Superior temporal gyrus (tissue), 1 donor: ENCODE results near the gene DIO3.
"Not testable (repeated sequence)": the region's sequence is repeated elsewhere in the genome, so short reads cannot be mapped to it uniquely, and the experiment has no call there.

Source experiments
- DNase-seq: peaks from one replicate; pipeline ENCODE4 v3.0.0-alpha.2; 2016; ENCODE audit errors: extremely low spot score

DIO3 gene

DNA sequence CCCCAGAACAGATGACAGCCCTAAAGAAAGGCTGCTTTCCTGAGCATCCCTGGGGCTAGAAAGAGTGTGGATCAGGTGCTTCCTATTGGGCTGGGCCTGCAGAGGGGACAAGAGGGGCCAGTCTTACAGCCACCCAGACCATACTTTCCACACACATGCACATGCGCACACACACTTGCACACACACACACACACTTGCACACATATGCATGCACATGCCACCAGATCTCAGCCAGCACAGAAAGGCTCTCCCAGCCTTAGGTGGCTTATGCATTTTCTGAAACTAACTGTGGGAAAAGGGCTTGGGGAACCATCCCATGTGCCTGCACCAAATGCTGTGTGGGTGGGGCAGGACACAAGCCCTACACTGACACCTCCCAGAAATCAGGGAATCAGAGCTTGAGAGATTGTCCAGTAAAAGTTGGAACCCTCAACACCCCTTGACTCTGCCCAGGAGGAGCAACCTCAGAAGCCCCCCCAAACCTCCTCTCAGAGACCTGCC is 2.5 kb upstream of the DIO3 start:
- no peak for DNase-seq

DNA sequence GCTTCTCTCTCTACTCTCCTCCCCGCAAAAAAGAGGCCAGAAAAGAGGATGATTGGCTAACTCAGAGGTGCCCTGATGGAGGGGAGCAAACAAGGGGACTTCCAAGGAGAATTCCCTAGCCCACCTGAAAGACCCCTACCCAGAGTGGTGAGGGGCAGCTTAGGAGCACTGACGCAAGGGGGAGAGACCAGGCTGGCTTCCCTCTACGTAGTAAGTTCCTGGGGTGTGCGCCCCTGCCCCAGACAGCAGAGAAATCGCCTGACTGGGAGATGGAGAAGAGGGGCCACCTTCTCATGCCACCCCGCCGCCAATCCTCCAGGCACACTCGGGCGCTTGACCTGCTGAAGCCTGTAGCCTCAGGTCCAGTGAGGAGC is 2.1 kb upstream of the DIO3 start:
- DNase-seq = no peak

DNA sequence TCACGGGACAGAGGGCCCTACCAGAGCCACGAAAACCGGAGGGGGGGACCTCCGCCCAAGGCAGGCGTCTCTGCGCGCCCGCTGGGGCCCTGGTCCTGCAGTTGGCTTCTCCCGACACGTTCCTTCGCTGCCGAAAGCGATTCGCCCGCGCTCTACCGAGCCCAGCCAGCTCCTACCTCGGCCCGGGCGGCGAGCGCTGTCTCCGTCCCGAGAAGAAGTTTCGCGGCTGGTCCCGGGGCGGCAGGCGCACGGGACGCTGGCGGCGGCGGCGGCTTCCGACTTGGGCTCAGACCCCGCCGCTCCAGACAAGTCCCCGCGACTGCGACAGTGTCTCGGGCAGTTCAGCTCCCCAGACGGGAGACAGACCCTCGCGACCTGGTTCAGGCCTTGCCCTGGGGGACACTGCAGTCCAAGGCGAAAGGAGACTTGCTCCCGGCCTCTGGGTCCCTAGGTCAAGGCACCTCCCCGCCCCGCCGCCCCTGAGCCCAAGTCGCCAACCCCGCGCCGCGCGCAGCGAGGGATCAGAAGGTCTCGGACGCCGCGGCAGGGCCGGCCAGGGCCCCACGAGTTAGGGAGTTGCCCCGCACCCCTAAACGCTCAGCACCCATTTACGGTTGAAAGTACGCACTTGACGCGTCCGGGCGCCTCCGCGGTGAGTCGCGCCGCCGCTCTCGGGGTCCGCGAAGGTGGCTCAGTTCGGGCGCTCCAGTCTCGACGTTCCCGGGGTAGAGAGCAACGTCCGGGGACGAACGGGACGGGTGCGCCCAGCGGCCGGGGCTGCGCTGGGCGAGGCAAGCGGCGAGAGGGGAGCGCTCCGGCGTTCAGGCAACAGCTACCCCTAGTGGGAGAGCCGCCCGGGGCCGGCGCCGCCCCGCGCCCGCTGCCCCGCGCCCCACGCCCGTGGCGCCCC is 1.4 kb upstream of the DIO3 start:
- no peak for DNase-seq

DNA sequence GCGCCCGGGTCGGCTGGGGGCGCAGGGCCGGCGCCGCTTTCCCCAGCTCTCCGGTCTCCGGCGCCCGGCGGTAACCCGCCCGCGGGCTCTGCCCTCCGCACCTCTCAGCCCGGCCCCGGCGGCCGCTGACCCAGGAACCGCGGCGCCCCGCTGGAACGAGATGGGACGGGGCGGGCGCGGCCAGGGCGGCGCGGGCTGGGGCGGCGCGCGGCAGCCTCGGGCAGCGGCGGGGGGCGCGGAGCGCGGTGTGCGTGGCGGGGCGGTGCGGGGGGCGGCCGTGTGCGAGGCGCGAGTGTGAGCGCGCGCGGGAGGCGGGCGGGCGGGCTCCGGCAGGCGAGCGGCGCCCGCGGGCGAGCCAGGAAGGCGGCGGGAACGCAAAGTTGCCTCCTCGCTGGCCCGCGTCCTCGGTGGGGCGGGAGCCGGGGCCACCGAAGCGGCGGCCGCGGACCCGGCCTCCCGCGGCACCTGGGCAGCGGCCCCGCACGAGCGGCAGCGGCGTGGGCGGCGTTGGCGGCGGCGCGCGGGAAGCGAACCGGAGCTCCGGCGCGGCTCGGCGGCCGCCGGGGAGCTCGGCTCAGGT is 671 bp upstream of the DIO3 start:
- DNase-seq = no peak

DNA sequence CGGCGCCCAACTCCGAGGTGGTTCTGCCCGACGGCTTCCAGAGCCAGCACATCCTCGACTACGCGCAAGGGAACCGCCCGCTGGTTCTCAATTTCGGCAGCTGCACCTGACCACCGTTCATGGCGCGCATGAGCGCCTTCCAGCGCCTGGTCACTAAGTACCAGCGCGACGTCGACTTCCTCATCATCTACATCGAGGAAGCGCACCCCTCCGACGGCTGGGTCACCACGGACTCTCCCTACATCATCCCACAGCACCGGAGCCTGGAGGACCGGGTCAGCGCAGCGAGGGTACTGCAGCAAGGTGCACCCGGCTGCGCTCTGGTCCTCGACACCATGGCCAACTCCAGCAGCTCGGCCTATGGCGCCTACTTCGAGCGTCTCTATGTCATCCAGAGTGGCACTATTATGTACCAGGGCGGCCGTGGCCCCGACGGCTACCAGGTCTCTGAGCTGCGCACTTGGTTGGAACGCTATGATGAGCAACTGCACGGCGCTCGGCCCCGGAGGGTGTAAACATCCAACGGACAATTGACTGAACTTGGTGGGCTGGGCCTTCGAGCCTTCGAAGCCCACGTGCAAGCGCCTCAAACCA is 699 bp downstream of the DIO3 start:
- no peak for DNase-seq

DNA sequence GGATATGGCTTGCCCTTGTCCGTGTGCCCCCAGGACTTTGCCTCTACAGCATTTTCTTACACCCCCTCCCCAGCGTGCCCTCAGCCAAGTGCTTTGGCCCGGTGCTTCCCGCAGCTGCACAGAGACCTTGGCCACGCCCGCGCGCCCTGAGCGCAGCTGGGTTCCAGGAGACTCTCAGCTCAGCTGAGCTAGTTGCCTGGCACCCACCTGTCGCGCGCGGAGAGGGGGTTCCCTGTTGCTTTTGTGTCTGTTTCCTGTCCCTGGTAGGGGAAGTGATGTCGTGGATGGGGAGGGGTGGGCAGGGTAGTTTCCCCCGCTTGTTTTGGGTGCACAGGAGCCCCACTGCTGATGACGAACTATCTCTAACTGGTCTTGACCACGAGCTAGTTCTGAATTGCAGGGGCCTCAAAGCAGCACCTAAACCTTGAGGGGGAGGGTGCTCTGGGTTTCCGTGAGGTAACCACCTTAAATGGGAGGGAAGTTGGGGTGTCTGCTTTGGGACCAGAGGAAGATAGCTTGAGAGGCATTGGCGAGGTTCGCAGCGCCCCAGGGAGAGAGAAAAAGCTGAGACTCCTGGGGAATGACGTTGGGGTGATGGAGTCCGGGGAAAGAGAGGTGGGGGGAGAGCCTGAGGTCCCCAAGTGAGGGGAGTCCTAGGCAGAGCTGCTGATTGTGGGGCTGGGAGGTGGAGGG is 1.5 kb downstream of the DIO3 start:
- DNase-seq = no peak

DNA sequence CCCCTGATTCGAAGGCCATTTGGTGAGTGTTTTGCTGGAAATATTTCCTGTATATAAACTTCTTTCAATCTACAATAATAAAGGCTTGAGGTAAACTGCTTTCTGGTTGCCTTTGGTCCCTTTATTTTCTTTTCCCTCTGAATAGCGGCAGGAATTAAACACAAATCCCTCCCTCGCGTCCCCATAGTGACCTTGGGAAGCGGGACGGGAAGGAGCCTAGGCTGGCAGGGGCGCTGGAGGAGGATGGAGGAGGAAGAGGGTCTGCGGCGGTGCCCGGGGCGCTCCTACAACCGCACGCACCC is 2.0 kb downstream of the DIO3 start:
- DNase-seq = no peak

DNA sequence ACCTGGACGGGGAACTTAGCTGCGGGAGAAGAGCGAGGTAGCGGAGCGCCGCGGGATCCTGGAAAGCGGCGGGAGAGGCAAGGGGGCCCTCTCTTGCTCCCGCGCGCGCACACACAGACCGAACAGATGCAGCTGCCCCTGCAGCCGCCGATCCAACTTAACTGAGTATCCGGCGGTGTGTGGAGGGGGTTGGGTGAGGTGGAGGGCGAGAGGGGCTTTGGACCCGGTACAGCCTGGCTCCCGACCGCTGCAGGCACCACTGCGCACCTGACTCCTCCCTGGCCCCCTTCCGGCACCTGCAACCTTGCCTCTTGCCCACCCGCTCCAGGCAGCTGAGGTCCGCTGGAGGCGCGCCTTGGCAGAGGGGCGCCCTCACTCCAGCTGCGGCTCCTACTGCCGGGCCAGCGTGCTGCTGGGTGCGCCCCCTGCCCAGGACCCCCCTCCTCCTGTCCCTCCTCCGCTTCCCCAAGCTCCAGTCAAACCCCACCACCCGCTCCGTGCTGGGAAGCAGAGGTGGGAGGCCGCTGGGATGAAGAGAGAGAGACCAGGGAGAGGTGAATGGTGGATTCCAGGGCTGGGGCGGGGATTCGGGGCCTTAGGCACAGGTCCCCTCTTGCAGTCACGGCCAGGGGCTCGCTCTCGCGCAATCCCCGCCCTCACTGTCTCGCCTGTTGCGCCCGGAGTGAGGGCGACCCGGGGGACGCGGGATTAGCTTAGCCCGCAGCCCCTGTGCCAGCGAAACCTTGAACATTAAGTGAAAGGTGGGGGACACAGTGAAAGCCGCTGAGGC is 2.6 kb downstream of the DIO3 start:
- no peak for DNase-seq

DNA sequence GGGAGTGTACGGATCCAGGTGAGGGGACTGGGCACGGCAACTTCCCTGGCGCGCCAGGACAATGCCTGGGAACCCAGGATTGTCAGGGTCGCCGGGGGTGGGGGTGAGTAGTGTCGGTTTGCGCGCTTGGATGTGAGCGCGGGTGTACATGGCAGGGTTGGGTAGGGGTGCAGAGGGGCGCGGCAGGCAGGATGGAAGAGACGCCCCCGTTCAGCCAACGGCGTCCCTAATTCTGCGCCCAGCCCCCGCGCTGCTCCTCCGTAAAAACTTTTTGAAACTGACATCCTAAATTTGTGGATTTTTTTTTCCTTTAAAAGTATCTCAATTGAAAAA is 3.1 kb downstream of the DIO3 start:
- DNase-seq = no peak

DNA sequence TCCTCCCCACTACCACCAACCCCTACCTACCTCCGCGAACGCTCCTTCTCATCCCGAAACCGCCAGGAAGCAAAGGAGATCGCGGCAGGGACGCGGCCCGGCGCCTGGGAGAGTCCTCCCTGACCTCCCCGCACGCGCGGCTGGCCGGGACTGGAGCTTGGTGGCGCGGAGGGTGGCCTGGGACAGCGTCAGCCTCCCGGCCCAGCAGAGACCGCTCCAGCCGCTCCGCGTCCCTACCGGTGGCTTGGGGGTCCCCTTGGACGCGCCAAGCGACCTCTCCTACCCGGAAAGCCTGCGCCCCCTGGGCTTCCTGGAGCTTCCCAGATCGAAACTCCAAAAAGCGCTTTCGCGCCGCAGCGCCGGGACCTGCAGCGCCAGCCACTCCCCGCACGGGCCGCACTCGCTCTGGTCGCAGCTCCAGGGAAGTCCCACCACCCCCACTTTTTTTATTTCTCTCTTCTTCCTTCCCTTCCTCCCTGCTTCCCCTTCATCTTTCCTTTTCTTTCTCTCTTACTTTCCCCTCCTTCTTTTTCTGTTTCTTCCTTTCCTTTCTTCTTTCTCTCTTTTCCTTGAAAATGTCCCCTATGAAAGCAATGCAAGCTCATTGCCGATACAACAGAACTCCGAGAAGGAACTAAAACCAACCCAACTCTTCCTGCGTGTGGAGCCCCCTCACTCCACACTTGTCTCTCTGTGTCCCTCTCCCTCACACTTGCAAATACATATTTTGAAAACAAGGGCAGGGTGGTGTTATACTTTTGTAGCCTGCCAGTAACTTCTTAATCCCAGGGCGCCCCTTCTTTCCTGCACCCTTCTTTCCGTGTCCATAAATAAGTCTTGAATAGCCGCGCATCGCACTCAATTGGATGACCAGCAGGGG is 3.8 kb downstream of the DIO3 start:
- DNase-seq = no peak

DNA sequence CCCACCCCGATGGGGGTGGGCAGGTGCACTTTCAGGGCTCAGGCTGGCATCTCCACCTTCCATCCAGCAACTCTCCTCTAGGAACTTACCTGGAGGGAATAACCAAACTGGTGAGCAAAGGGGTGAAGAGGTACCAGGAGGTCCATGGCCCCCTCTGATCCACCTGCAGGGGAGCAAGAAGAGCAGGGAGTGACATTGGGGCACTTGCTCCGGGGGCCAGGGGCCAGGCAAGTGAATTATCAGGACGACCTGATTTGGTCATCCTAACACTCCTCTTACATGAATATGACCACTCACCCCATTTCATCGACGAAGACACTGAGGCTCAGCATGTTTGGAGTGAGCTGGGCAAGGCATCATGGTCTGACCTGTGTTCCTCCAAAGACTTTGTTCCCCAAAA is 6.0 kb downstream of the DIO3 start:
- no peak for DNase-seq

DNA sequence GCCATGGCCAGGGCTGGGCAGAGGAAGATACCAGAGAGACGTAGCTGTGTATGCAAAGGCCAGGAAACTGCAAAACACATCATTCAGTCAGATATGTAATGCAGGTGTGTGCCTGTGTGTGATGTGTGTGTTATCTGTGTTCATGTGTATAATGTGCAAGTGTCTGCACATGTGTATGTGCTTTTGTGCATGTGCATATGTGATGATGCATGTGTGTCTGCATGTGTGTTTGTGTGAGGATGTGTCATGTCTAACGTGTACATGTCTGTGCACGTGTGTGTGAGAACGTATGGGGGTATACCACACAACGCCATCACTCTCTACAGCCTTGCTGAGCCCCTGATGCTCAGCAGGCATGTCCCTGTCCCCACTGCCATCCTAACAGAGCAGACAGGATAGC is 9.7 kb downstream of the DIO3 start:
- no peak for DNase-seq

DNA sequence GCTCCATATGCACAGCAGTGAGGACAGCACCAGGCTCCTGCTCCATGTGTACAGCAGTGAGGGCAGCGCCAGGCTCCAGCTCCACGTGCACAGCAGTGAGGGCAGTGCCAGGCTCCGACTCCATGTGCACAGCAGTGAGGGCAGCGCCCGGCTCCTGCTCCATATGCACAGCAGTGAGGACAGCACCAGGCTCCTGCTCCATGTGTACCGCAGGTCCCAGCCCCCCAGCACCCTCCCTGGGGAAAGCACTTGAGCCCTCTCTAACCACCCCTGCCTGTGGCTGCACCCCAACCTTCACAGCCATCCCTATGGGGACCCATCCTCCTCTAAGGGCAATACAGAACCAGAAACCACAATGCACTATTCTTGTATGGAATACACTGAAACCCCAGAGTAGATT is 11.2 kb downstream of the DIO3 start:
- not testable (repeated sequence) for DNase-seq

DNA sequence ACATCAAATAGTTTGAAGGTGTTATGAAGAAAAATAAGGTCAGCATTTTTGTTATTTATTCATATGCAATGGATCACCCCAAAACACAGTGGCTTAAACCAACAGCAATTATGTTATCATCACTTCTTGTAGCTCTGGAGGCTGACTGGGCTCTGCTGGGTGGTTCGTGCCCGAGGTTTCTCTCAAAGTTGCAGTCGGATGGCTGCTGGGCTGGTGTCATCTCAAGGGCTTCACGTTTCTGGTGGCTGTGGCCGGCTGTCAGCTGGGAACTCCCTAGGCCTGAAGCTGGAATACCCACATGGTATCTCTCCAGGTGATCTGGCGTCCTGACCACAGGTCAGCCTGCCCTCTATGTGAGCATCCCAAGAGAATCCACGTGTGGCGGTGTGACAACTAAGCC is 12.0 kb downstream of the DIO3 start:
- DNase-seq = no peak

DNA sequence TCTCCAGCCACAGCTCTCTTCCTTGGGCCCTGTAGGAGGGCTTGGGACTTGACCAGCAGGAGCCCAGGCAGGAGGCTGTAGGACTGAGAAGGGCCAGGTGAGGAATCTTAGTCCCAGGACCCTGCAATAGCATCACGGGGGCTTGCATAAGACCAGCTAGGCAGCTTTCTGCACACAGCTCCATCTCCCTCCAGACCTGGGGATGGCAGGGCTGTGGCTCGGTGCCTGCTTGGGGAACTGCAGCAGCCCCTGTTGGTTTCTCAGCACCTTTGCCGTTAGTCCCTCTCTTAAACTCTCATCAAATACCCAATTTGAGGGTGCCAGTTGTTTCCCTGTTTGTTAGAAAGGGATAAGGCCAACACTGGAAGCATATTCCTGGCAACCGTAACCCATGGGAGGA is 14.3 kb downstream of the DIO3 start:
- no peak for DNase-seq

DNA sequence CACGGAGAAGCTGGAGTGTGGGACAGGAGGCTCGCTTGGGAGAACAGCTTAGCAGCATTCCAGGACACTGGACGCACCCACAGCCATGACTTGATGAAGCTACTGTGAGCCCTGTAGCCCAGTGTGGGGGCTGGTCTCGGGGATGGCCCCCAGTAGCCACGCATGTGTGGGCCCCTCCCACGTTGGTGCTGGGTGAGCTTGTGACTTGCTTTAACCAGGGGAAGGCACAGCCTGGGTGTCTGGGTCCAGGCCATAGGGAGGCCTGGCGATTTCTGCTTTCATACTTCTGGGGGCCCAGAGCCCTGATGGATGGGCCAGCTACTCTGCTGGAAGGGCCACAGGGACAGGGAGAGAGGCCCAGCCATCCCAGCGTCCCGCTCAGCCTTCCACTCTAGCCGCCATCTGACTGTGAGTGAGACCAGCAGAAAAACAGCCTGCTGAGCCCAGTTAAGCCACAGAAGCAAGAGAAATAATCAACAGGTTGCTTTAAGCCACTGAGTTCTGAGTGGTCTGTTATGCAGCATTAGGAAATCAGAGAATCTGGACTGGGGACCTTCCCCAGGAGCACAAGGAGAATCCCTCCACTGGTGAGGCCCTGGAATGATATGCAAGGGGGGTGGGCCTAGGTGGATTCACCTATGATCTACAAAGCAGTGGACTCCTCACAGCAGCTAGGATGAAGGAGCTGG is 16.1 kb downstream of the DIO3 start:
- DNase-seq = no peak

DNA sequence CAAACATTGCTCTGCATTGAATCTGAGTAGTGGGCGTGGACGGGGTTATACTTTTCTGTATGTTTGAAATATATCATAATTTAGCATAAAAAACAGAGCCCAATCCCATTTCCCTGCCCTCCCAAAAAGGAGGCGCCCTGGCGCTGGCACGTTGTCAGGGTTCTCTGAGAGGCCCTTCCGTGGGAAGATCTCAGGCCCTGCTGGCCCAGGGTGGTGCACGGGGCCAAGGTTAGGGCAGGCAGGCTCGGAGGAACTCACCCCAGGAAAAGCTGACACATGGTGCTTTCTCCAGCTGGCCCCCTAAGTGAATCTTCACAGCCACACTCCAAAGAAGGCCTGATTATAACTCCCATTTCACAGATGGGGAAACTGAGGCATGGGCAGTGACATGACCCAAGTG is 17.2 kb downstream of the DIO3 start:
- no peak for DNase-seq

DNA sequence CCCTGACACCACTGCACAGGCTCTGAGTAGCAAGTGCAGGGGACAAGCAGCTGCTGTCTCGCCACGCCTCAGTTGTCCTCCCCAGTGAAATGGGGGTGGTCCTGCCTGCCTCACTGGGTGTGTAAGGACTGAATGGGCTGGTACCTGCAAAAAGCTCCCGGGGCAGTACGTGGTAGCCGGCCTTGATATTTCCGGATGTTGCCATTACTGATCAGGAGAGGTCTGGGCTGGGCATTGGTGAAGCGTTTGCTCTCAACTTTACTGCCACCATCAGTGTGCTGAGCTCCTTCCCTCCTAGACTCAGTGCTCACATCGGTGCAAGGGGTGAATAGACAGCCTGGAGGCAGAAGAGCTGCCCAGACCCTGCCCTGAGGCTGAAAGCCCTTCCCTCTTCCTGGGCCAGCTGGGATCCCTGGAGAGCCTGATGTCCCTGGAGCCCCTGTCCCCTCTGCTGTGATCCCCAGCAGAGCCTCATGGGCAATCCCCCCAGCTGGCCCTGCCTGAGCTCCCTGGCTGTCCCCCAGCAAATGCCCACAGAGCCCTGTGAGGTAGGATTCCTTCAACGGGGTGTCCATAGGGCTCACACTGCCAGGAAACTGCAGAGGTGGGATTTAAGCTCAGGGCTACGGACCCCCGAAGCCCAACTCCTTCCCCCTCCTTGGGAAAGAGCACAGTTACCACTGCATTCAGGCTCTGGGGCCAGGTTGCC is 18.2 kb downstream of the DIO3 start:
- DNase-seq = no peak

DNA sequence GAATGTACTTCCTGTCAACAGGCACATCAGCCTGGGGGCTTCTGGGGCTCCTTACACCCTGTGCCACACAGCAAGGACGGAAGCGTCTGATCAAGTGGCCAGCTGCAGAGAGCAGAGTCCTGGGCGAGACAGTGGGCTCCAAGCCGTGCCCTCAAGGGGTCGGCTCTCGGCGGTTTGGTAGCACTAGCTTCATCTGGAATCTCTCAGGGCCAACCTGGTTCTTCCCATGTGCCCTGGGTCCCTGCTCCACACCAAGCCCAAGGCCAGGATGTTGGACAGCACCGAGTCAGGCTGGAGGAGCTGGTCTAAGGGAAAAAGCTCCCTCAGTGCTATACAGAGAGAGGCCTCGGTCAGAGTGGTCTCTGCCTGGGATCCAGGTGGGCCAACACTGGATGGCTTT is 20.5 kb downstream of the DIO3 start:
- no peak for DNase-seq

DNA sequence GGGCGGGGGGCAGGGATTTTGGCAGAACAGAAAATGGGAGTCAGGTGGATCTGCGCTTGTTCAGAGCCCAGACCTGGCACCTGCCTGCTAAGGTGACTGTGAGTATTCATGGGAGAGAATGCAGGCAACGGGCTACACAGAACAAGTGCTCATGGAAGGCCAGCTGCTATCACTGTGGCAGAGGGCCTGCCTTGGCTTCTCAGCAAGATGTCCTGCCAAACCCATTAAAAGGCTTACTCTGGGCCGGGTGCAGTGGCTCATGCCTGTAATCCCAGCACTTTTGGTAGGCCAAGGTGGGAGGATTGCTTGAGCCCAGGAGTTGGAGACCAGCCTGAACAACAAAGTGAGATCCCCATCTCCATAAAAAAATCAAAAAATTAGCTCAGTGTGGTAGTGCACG is 21.0 kb downstream of the DIO3 start:
- DNase-seq = no peak
